ENCODE measurements around the gene YIF1A. TPM values are rescaled to one million over a fixed set of nuclear protein-coding genes. Genes with fewer than 3 reads are reported as not detected.

The YIF1A gene
- total RNA-seq, 1 experiment from 2014 or later: 64.3 TPM

- no peak overlapping the region for H3K9ac ChIP-seq (ENCODE audit: extremely low read depth, insufficient read length, low read length)
- H3K4me3 Mint-ChIP-seq: peak overlapping the region; percentile 62 to 82
- H3K18ac ChIP-seq (ENCODE audit: insufficient read length, low read depth, low read length): peak overlapping the region; percentile 24
- H2BK120ac ChIP-seq (ENCODE audit: low read depth, low read length, poor library complexity, severe bottlenecking): no peak overlapping the region
- H3T11ph ChIP-seq (ENCODE audit: low read length): no peak overlapping the region
- no peak overlapping the region for H3K27ac ChIP-seq (ENCODE audit: insufficient read length, low read depth, low read length)
- no peak overlapping the region for H2BK5ac ChIP-seq (ENCODE audit: insufficient read length, low read length)
- no peaks in the 10 kb centered on the region for H3K79me1 ChIP-seq (ENCODE audit: insufficient read depth, low read depth, low read length, poor library complexity, severe bottlenecking)
- H2AFZ ChIP-seq (ENCODE audit: low read length): no peak overlapping the region
- peak overlapping the region; percentile 51; the same call in 1 of the 2 replicates for H3K14ac ChIP-seq (ENCODE audit: insufficient read depth, low read length)
- TF ChIP-seq, protein P1, sequence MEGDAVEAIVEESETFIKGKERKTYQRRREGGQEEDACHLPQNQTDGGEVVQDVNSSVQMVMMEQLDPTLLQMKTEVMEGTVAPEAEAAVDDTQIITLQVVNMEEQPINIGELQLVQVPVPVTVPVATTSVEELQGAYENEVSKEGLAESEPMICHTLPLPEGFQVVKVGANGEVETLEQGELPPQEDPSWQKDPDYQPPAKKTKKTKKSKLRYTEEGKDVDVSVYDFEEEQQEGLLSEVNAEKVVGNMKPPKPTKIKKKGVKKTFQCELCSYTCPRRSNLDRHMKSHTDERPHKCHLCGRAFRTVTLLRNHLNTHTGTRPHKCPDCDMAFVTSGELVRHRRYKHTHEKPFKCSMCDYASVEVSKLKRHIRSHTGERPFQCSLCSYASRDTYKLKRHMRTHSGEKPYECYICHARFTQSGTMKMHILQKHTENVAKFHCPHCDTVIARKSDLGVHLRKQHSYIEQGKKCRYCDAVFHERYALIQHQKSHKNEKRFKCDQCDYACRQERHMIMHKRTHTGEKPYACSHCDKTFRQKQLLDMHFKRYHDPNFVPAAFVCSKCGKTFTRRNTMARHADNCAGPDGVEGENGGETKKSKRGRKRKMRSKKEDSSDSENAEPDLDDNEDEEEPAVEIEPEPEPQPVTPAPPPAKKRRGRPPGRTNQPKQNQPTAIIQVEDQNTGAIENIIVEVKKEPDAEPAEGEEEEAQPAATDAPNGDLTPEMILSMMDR (conservative IDR thresholded peaks at IDR 0.05): no peak
- H3K4me1 ChIP-seq (ENCODE audit: insufficient read depth, low read length): no peaks in the 10 kb centered on the region
- no peak overlapping the region for H2BK15ac ChIP-seq (ENCODE audit: low read depth, low read length)
- H3K4ac ChIP-seq (ENCODE audit: low read depth, low read length): no peak overlapping the region; the same call in 1 of the 2 replicates
- no peak overlapping the region for H2AK5ac ChIP-seq (ENCODE audit: insufficient read length, low read length)
- WGBS (ENCODE audit: extremely low coverage, insufficient read length, low lambda C conversion rate): no CpG with 5 or more reads among the region's 15 CpGs
- H3K27me3 ChIP-seq (ENCODE audit: insufficient read depth, low read length): no peaks in the 10 kb centered on the region
- no peak overlapping the region for H4K8ac ChIP-seq (replicated peaks; ENCODE audit: insufficient read length, low read depth, low read length)
- peaks cover 26 to 29% of the 10 kb centered on the region in 2 experiments for H3K4me1 Mint-ChIP-seq
- H2BK20ac ChIP-seq (ENCODE audit: low read depth, low read length, poor library complexity, severe bottlenecking): no peak overlapping the region
- no peak overlapping the region for H3K56ac ChIP-seq (ENCODE audit: insufficient read length, low read depth, low read length)
- no peak overlapping the region for H4K5ac ChIP-seq (ENCODE audit: insufficient read length, low read depth, low read length)
- H3K4me2 ChIP-seq (ENCODE audit: insufficient read depth, insufficient read length, low read length): peak overlapping the region; percentile 18
- H3K9me3 Mint-ChIP-seq: no peaks in the 10 kb centered on the region
- no peaks in the 10 kb centered on the region for H3K23me2 ChIP-seq (ENCODE audit: insufficient read length, low read depth, low read length, poor library complexity, severe bottlenecking)
- H3K27ac Mint-ChIP-seq: peak overlapping the region in 2 of 3 experiments; percentile 35 to 61; a peak in 2 of 7 replicates
- no peaks in the 10 kb centered on the region for H4K20me1 ChIP-seq (ENCODE audit: control insufficient read depth, insufficient read depth, insufficient read length)
- H4K91ac ChIP-seq (ENCODE audit: insufficient read length, low read depth, low read length): no peak overlapping the region
- peaks cover 23% of the 10 kb centered on the region for H3K27me3 Mint-ChIP-seq (ENCODE audit: low read depth)
- no peak for DNase-seq
- H3K23ac ChIP-seq (ENCODE audit: insufficient read length, low read depth, low read length): no peak overlapping the region
- H3K9me3 ChIP-seq (ENCODE audit: control insufficient read depth, low read depth, low read length): no peaks in the 10 kb centered on the region
- H3K36me3 Mint-ChIP-seq (ENCODE audit: insufficient read depth in 1 of 3, low read depth in 3 of 3): peaks cover 0 to 15% (median 13%) of the 10 kb centered on the region in 3 experiments; a peak in 6 of 7 replicates
- H3K79me2 ChIP-seq (ENCODE audit: insufficient read depth, low read length): no peaks in the 10 kb centered on the region
- no peak overlapping the region for H2BK12ac ChIP-seq (ENCODE audit: insufficient read length, low read depth, low read length)
Measured at GRCh38 chr11:66279092-66279734, 9.7 kb downstream of the YIF1A start.

All from H9 (cell line).